Dedifferentiated amniotic fluid mesenchymal stem cell (primary cell): ENCODE measurements around the gene TNPO2.
A peak's percentile ranks its signal among the peaks of the same experiment; 100 is the strongest.

Experiments
- DNase-seq: peaks from one replicate; pipeline ENCODE4 v3.0.0-alpha.2; 2016; ENCODE audit errors: extremely low spot score

Gene TNPO2

DNA sequence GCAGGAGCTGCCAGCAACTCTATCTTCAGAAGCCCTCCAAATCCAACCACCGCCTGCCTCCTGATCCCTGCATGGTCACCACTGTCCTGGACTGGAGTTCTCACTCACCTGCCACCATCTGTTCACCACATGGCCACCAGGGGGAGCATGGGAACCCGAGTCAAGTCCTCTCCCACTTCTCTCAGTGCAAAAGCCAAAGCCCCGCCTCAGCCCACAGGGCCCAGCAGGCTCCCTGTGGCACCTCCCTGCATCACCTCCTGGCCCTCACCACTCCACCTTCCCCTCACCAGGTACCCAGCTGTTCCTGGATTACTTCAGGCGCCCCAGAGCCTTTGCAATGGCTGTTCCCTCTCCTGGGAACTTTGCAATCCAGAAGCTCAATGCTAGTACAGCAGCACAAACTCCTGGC is 47.3 kb downstream of the TNPO2 start:
- DNase-seq: peak; percentile 63

DNA sequence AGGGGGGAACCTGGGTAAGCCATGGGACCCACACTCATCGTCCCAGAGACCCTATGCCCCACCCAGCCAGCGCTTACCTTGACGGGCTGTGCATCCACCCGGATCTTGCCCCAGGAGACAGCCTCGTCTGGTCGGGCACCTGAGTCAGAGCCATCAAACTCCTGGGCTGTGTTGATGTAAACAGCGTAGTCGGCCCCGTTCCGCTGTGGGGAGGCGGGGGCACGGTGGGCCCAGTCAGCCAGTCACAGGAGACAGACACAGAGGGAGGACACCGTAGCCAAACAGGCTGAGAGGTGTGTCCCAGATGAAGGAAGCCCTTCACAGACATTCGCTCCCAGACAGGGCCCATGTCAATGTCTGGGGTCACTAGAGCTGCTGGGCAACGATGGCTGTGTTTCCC is 47.8 kb downstream of the TNPO2 start:
- no peak for DNase-seq

DNA sequence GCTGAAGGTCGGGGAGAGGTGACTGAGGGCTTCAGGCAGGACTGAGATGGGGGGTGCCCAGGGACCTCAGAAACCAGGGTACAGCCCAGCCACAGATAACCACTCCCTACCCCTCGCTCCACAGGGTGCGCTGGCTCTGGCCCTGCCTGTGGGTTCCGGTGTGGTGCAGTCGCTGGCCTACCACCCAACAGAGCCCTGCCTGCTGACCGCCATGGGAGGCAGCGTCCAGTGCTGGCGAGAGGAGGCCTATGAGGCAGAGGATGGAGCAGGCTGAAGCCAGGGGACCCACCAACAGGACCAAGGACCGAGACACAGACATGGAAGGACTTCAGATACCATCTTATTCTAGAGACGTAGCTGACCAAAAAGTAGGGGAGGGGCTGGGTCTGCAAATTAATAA is 48.3 kb downstream of the TNPO2 start:
- no peak for DNase-seq

DNA sequence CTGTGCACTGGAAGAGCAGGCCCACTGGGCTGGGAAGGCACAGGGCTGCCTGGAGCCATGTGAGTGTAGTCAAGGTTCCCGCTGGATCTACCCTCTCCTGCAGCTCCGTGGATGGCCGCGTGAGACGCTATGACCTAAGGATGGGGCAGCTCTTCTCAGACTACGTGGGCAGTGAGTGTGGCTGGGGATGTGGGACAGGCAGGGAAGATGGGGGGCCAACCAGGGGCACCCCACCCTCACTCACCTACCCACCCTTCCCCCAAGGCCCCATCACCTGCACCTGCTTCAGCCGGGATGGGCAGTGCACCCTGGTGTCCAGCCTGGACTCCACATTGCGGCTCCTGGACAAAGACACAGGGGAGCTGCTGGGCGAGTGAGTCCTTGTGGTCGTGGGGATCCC is 51.0 kb downstream of the TNPO2 start:
- no peak for DNase-seq

DNA sequence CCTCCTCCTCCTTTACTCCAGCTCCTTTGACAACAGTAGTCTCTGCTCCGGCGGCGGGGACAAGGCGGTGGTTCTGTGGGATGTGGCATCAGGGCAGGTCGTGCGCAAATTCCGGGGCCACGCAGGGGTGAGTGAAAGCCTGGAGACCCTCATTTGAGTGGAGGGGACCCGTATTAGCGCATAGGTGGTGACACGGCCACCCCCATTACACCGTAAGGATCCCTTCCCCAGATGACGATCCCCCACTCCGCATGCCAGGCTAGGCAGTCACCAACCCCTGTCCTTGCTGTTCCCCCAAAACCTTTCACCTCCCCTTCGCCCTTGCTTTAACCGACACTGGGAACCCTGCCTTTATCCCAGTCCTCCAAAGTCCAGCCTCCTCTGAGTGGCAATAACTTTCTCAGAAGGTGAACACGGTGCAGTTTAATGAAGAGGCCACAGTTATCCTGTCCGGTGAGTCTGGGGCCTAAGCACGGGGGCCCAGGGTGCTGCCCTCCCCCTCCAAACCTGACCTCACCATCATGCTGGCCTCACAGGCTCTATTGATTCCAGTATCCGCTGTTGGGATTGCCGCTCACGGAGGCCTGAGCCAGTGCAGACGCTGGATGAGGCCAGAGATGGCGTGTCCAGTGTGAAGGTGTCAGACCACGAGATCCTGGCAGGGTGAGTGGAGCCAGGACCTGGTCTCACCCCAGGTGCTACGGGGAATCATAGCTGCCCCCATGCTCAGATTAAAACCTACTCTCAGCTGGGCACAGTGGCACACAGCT is 53.4 kb downstream of the TNPO2 start:
- no peak for DNase-seq

DNA sequence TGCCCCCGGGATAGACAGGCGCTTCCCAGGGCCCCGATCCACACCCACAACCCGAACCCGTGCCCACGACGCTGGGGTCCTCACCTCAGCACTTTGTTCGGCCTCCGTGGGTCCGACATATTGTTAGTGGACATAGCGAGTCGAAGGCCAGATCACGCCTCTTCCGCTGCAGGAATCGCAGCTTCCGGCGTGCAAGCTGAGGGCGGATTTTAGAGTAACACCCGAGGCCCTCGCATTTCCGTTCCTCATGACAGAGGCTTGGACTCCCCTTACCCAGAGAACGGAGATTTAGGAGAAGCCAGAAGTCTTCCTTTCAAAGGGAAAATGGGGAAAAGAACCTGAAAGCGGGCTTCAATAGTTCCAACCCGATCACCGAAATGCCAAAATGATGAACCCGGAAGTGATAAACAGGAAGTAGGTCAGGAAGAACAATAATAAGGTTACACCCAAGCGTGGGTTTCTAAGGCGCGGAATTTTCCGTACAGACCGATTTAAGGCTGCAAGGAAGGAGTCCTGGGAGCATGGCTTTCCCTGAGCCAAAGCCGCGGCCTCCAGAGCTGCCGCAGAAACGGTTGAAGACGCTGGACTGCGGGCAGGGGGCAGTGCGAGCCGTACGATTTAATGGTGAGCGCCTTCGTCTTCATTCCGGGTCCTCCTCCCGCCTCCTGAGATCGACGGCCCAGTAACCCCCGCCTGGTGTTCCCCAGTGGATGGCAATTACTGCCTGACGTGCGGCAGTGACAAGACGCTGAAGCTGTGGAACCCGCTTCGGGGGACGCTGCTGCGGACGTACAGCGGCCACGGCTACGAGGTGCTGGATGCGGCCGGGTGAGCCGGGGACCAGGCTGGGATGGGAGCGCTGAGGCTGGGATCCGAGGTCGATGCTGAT is 54.2 kb downstream of the TNPO2 start:
- DNase-seq: peak; percentile 78

DNA sequence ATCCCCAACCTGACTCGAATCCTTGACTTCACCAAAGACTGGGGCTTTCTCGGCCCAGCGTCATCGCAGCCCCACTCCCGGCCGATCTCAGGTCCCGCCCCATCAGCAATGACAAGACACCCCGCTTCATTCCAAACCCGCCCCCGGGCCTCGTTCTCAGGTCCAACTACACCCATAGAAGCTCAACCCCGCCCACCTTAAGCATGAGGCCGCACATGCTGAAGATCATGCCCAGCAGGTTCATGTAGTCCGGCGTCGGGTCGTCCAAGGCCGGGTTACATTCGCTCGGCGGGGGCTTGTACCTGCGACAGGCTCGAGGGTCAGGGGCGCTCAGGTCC is 54.8 kb downstream of the TNPO2 start:
- DNase-seq: peak; percentile 46

DNA sequence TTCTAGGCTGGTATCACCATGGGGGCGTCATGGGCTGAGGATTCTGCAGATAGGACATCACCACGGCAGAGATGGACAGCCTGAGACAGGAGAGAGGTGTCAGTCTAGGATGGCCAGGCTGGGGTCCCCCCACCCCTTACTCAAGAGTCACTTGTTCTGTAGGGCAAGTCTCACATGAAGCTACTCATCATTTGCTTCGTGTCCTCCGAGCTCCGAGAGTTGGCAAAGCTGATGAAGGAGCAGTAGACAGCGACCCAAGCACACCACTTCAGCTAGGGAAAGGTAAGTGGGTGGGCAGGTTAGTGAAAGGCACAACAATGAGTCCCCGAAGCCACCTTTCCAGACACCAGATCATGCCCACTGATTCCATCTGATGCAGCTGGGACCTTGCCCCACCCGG is 55.4 kb downstream of the TNPO2 start:
- DNase-seq: no peak

DNA sequence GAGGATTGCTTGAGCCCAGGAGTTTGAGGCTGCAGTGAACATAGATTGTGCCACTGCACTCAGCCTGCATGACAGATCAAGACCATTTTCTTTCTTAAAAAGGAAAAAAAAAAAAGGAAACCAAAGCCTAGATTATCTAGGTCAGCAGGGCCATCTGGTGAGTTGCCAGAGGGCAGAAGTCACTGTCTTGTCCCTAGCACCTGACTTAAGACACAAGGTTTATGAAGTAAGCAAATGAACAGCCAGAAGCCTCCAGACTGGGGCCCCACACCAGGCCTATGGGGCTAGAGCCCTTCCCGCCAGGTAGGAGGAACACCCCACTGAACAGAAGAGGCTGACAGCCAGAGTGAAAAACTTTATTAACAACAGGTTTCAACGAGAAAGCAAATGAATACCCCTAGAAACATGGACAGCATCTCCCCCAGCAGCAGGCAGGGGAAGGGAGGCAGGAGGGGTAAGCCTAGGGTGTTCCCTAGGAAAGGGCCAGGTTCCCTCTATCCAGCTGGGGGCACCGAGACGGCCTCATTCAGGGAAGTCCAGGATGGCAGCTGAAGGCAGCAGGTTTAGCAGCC is 55.9 kb downstream of the TNPO2 start:
- DNase-seq: no peak

DNA sequence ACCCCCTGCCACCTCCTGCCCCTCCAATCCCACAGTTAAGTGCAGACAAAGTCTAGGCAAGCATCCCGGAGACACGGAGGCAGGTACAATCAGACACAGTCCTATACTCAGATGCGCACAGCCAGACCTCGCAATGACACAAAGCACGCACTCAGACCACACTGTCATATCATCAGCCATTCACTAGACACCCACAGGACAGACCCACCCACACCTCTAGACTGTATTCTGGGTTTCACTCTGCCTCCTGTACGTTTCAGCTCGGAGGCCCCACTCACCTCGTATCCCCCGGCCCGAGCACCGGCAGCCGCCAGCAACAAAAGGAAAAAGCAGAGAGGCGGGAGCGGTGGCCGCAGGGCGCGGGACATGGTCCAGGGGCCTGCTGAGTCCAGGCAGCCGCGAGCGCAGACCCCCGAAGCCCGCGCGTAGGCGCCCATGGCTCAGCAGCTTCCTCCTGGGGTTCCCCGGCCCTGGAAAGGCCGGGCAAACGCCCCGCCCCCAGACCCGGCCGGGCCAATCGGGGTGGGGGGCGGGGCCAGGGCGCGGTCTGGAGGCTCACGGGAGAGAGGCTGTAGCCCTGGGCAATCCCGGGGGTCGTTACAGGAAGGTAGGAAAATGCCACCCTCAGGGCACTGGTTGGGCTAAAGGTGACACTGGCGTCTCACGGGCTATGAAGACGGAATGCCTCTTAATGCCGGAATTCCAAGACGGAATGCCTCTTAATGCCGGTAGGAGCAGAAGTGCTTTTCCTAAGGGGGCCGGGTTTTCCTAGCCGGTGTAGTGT is 57.3 kb downstream of the TNPO2 start, which contains the start of the genes MAN2B1 and WDR83:
MAN2B1 (minus strand) TSS at position 478 of the 784 bp plus-strand sequence; CDS start at position 437, 41 bp downstream.
WDR83 (plus strand) TSS at position 543 of the 784 bp plus-strand sequence. CDS start 2,984 bp downstream, outside the sequence.
- peak; percentile 62 for DNase-seq

DNA sequence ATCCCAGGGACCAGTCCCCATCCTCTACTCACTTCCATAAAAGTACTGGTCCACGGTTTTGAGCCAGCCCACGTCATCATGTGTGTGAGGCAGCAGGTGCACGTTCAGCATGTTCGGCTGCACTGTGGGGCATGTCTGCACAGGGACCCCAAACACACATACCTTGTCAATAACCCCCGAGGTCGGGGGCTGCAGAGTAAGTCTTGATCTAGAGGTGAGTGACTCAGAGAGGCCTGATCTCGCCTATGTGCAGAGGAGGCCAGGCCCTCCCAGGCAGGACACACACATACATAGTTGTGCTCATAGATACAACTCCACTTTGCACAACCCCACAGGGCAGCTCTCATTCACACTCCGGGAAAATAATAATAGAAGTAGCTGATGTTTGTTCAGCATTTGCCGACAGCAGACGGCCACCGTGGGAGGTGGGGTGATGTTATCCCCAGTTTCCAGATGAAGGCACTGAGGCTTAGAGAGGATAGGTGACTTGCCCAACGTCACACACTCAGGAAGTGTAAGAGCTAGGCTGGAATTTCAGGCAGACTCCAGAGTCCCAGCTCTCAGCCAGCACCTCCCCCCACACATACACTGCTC is 58.0 kb downstream of the TNPO2 start:
- DNase-seq: no peak

DNA sequence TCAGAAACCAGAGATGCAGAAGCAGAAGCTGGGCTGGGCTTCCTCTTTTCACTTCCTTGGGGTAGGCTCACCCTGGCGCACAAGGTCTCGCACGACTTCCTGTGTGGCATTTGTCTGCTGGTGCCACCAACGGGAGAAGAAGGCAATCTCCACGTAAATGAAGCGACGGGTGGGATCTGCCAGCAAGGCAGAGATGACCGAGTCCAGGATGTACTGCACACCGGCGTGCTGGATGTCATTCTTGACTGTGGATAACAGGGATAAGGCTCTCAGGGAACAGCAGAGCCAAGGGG is 58.5 kb downstream of the TNPO2 start:
- DNase-seq: no peak

DNA sequence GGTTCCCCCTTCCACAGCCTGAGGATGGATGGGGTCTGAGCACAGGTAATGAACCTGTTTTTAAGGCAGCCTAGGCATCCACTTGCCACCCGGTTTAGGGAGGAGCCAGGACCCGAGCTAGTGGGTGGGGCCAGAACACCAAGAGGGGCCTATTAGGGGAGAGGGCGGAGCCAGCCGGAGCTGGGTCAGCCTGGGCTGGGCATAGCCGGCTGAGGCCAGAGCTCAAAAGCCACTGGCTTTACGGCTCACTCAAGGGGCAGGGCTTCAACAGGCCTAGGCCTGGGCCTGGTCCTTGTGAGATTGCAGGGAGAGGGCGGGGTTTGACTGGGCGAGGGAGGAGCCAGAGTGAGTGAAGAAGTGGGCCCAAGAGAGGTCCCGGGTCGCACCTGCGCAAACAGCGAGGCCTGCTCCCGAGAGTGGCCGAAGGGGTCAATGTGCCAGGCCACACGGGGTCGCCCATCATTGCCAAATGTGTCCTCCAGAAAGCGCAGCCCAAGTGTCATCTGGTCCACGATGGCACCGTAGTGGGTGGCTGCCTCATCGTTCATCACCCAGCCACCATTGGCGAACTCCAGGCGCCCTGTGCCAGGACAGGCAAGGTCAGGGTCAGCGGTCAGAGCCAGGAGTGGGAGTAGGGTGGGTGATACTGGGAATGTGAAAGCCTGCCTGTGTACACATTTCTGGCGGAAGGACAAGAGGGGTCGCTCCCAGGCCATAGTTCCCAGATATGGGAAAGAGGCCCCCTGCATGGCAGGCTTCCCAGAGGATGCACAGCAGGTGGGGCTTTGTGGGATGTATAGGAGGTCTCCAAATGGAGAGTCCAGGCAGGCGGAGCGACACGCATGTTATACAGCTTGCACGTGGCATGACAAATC is 59.1 kb downstream of the TNPO2 start:
- DNase-seq: no peak

DNA sequence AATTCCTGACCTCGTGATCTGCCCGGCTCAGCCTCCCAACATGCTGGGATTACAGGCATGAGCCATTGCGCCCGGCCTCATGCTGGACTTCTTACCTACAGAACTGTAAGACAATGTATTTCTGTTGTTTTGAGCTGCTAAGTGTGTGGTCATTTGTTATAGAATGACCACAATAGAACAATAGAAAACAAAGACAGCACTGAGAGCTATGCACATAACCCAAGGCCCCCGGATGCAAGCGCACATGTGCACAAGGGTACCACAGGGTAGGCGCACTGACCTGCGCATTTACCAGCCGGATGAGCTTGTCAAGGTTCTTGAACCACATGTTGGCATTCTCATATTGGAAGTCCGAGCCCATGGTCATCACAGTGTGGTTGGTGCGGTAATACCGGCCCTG is 62.8 kb downstream of the TNPO2 start:
- no peak for DNase-seq

DNA sequence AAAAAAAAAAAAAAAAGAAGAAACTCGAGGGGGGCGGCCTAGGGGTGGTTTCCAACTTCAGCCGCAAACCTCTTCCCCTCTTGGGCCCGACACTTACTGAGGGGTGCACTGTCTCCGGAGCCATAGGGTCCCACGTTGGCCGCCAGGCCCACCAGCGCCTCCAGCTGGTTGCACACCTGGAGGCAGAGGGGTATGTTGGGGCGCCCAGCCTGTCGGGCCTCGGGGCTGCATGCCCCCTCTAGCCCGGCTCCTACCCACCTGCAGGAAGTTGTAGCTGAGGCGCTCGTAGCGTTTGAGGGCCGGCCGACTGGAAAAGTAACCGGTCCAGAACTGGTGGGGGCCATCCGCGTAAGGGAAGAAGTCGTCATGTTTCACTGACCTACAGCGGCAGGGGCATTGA is 65.8 kb downstream of the TNPO2 start:
- DNase-seq: no peak

DNA sequence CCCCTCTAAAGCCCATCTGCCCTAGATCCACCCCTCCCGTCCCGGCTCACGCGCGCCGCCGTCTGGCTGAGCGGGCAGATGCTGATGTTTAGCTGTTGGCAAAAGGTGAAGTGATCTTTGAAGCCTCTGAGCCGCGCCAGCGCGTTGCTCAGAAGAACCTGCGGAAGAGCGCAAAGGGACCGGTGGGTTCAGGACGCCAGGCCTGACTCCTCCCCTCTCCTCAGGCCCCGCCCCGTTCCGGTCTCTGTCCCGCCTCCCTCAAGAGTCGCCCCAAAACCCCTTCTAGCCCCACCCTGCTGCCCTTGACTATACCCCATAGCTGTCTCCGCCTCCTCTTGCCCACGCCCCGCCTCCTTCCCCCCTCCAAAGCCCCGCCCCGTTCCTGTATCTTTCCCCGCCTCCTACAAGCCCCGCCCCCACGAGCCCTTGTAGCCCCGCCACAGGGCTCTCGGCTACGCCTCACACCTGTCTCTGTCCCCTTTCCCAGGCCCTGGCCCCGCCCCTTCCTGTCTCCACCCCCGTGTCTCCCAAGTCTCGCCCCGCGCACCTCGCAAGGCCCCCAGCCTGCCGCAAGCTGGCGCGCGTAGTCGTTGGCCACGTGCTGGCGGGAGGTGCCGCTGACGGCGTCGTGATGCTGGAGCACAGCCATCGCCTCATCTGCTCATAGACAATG is 66.7 kb downstream of the TNPO2 start:
- no peak for DNase-seq

DNA sequence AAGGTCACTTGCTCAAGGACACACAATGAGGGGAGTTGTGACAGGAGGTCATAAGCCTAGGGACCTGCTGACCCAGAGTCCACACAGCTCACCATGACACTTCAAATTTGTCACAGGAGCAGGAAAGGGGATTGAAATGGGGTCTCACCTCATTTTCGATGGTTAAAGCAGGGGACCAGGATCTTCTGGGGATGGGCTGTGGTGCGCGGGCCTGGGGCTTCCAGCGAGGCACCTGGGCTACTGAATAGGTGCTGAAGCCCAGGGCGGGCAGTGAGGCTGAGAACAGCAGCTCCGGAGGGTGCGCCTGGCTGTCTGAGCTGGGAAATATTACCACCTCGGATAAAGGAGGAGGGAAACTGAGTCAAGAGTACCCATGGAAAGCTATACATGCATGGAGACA is 68.2 kb downstream of the TNPO2 start:
- no peak for DNase-seq

DNA sequence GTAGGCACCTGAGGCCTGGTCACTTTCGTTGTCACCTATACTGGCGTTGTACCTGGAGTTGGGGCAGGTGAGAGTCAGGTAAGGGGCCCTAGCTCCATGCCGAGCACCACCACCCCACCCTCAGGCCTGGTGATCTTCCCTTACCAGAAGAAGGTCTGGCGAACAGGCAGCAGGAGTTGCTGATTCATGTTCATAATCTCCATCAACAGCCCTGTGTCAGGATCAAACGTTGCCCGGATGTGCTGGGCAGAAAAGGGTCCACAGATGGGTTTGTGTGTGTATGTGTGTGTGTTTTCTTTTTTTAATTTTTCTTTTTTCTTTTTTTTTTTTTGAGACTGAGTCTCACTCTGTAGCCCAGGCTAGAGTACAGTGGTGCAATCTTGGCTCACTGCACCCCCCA is 71.5 kb downstream of the TNPO2 start:
- DNase-seq: no peak

DNA sequence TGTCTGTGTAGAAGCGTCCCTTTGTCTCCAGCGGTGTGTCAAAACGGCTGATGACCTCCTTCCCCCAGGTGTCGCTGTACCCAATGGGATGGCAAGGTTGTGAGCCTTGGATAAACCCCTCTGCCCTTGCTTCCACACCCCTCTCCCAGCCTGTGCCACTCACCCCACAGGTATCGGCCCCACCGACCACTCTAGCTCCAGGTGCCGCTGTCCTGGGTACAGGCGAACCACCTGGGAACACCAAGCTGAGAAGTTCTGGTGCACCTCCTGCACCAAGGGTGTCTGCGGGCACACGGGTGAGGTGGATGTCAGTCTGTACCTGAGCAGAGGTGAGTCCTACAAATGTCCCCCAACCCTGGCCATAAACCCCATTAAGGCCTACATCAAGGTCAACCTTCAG is 73.8 kb downstream of the TNPO2 start:
- DNase-seq: no peak
